GM12878 (cell line): ENCODE results near the gene ATP6V1G2. TPM values are rescaled to one million over a fixed set of nuclear protein-coding genes. Genes with fewer than 3 reads are reported as not detected.

Experiments
- GATAD2B ChIP-seq: fragments of 450-650 bp; conservative IDR thresholded peaks from 2 replicates; pipeline ENCODE4 v1.6.1; 2017; ENCODE audit warnings: low read depth, mild to moderate bottlenecking, moderate library complexity
- HCFC1 ChIP-seq: fragments of 150-350 bp; IDR thresholded peaks from 2 replicates; pipeline ENCODE4 v1.6.1; 2014; ENCODE audit warnings: low read length
- JUNB ChIP-seq: IDR thresholded peaks from 2 replicates; pipeline ENCODE4 v1.6.1; 2016; ENCODE audit warnings: antibody characterized with exemption, mild to moderate bottlenecking
- MYC ChIP-seq: IDR thresholded peaks from 2 replicates; pipeline ENCODE4 v1.6.1; 2011; ENCODE audit warnings: mild to moderate bottlenecking, low read length, moderate library complexity, inconsistent platforms; ENCODE audit not compliant: insufficient read depth, insufficient replicate concordance, insufficient read length, severe bottlenecking
- NFIC ChIP-seq: IDR thresholded peaks from 2 replicates; pipeline ENCODE4 v1.6.1; 2012; ENCODE audit warnings: low read depth, mild to moderate bottlenecking, inconsistent platforms, low read length, moderate library complexity
- PAX8 ChIP-seq: fragments of 450-650 bp; IDR thresholded peaks from 2 replicates; pipeline ENCODE4 v1.6.1; 2017; ENCODE audit warnings: mild to moderate bottlenecking, moderate library complexity
- RB1 ChIP-seq: fragments of 450-650 bp; formaldehyde crosslinking; IDR thresholded peaks from 2 replicates; pipeline ENCODE4 v1.6.1; 2017; ENCODE audit warnings: mild to moderate bottlenecking, borderline replicate concordance
- polyA plus RNA-seq, 11 experiments: library from polyadenylated mRNA; depleted of rRNA in 4 of 11; unstranded in 6 of 11; stranded (reverse) in 5 of 11; fragments of >200 nt; fragmentation: Nextera tagmentation in 4 of 11; fragmentation: Illumina TruSeq in 1 of 11; extraction: Ambion mirVana in 4 of 11; extraction: Trizol in 1 of 11; gene quantifications; 1 replicate in 1 of 11; 2 replicates in 10 of 11; pipeline versions ENCODE4 v1.2.1 to v1.2.3, GENCODE V29; 2011 to 2016; ENCODE audit warnings: inconsistent platforms in 2 of 11, missing spikeins in 2 of 11, low read depth in 1 of 11
- total RNA-seq, 4 experiments: library from RNA; depleted of rRNA in 3 of 4; stranded (reverse); fragments of >200 nt in 3 of 4; fragmentation: Illumina TruSeq in 1 of 4; extraction: Trizol in 1 of 4; gene quantifications; 2 replicates each; pipeline versions ENCODE4 v1.2.1 to v1.2.3, GENCODE V29; 2013 to 2021
- TF ChIP-seq, protein P1 (sequence below): fragments of 450-650 bp; IDR thresholded peaks from 2 replicates; pipeline ENCODE4 v1.6.1; 2017; ENCODE audit warnings: mild to moderate bottlenecking, moderate library complexity
- TF ChIP-seq, protein P2 (sequence below): IDR thresholded peaks from 2 replicates; pipeline ENCODE4 v1.6.1; 2012; ENCODE audit warnings: improper control_type of control experiment, low read depth, low read length; ENCODE audit not compliant: insufficient replicate concordance
- TF ChIP-seq, protein P3 (sequence below): fragments of 150-350 bp; IDR thresholded peaks from 2 replicates; pipeline ENCODE4 v1.6.1; 2014; ENCODE audit warnings: mild to moderate bottlenecking, low read depth, low read length
- TF ChIP-seq, protein P4 (sequence below): fragments of 450-650 bp; IDR thresholded peaks from 2 replicates; pipeline ENCODE4 v1.6.1; 2018; ENCODE audit warnings: mild to moderate bottlenecking, low read depth, moderate library complexity; ENCODE audit not compliant: partially characterized antibody

ATP6V1G2 gene
- total and polyA plus RNA-seq, 10 of the 15 experiments (the other 5 are each of a cell fraction or from before 2014, with no cell fraction given) = 0.45 to 8.9 (median 2.8) TPM

DNA sequence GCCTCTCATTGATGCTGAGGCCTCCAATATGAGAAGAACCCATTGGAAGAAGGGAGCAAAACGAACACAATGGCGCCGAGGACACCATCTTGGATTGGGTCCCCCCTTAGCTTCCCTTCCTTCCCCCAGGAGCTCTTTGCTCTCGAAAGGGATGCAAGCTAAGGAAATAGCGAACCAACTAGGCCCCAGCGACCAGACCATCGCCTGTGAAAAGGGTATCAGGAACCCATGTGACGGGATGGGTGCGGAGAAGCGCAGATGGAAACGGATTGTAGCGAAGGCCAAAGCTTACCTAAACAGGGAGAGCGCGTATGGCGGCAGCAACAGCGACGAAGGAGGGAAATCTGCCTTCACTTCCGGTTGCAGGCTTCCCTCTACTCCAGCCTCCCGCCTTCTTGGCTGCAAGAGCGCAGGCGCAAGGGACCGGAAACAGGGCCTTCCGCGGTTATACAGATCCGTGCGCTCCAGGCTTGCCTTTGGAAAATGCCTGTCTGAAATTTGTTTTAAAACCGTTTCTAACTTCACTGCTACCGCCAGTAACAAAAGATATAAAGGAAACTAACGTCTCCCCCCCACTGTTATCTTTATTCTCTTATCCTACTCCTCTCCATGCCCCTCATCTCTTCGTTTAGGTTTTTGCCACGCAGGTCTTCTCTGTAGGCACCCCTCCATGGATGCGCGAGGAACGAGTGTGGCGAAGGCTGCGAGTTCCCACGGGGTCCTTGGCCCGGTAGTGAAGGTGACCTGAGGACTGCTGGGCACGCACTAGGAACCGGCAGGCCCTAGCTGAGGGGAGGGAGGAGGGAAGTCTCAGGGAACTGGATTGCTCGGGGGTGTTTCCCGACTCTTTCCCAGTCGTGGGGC is 4.5 kb downstream of the ATP6V1G2 start, which contains the start of gene DDX39B (continued):
- TF ChIP-seq, protein P1, sequence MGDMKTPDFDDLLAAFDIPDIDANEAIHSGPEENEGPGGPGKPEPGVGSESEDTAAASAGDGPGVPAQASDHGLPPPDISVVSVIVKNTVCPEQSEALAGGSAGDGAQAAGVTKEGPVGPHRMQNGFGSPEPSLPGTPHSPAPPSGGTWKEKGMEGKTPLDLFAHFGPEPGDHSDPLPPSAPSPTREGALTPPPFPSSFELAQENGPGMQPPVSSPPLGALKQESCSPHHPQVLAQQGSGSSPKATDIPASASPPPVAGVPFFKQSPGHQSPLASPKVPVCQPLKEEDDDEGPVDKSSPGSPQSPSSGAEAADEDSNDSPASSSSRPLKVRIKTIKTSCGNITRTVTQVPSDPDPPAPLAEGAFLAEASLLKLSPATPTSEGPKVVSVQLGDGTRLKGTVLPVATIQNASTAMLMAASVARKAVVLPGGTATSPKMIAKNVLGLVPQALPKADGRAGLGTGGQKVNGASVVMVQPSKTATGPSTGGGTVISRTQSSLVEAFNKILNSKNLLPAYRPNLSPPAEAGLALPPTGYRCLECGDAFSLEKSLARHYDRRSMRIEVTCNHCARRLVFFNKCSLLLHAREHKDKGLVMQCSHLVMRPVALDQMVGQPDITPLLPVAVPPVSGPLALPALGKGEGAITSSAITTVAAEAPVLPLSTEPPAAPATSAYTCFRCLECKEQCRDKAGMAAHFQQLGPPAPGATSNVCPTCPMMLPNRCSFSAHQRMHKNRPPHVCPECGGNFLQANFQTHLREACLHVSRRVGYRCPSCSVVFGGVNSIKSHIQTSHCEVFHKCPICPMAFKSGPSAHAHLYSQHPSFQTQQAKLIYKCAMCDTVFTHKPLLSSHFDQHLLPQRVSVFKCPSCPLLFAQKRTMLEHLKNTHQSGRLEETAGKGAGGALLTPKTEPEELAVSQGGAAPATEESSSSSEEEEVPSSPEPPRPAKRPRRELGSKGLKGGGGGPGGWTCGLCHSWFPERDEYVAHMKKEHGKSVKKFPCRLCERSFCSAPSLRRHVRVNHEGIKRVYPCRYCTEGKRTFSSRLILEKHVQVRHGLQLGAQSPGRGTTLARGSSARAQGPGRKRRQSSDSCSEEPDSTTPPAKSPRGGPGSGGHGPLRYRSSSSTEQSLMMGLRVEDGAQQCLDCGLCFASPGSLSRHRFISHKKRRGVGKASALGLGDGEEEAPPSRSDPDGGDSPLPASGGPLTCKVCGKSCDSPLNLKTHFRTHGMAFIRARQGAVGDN = peak; percentile 88
- 0 out of 2 replicates have a peak, but pooled peaks have one; percentile 46 for TF ChIP-seq HCFC1
- TF ChIP-seq JUNB = no peak
- TF ChIP-seq NFIC = peak; percentile 51; the same call in 1 of the 2 replicates
- TF ChIP-seq, protein P2, sequence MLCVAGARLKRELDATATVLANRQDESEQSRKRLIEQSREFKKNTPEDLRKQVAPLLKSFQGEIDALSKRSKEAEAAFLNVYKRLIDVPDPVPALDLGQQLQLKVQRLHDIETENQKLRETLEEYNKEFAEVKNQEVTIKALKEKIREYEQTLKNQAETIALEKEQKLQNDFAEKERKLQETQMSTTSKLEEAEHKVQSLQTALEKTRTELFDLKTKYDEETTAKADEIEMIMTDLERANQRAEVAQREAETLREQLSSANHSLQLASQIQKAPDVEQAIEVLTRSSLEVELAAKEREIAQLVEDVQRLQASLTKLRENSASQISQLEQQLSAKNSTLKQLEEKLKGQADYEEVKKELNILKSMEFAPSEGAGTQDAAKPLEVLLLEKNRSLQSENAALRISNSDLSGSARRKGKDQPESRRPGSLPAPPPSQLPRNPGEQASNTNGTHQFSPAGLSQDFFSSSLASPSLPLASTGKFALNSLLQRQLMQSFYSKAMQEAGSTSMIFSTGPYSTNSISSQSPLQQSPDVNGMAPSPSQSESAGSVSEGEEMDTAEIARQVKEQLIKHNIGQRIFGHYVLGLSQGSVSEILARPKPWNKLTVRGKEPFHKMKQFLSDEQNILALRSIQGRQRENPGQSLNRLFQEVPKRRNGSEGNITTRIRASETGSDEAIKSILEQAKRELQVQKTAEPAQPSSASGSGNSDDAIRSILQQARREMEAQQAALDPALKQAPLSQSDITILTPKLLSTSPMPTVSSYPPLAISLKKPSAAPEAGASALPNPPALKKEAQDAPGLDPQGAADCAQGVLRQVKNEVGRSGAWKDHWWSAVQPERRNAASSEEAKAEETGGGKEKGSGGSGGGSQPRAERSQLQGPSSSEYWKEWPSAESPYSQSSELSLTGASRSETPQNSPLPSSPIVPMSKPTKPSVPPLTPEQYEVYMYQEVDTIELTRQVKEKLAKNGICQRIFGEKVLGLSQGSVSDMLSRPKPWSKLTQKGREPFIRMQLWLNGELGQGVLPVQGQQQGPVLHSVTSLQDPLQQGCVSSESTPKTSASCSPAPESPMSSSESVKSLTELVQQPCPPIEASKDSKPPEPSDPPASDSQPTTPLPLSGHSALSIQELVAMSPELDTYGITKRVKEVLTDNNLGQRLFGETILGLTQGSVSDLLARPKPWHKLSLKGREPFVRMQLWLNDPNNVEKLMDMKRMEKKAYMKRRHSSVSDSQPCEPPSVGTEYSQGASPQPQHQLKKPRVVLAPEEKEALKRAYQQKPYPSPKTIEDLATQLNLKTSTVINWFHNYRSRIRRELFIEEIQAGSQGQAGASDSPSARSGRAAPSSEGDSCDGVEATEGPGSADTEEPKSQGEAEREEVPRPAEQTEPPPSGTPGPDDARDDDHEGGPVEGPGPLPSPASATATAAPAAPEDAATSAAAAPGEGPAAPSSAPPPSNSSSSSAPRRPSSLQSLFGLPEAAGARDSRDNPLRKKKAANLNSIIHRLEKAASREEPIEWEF = no peak
- TF ChIP-seq MYC = peak; percentile 94
- peak; percentile 88 for TF ChIP-seq GATAD2B
- TF ChIP-seq, protein P3, sequence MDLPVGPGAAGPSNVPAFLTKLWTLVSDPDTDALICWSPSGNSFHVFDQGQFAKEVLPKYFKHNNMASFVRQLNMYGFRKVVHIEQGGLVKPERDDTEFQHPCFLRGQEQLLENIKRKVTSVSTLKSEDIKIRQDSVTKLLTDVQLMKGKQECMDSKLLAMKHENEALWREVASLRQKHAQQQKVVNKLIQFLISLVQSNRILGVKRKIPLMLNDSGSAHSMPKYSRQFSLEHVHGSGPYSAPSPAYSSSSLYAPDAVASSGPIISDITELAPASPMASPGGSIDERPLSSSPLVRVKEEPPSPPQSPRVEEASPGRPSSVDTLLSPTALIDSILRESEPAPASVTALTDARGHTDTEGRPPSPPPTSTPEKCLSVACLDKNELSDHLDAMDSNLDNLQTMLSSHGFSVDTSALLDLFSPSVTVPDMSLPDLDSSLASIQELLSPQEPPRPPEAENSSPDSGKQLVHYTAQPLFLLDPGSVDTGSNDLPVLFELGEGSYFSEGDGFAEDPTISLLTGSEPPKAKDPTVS = no peak
- TF ChIP-seq, protein P4, sequence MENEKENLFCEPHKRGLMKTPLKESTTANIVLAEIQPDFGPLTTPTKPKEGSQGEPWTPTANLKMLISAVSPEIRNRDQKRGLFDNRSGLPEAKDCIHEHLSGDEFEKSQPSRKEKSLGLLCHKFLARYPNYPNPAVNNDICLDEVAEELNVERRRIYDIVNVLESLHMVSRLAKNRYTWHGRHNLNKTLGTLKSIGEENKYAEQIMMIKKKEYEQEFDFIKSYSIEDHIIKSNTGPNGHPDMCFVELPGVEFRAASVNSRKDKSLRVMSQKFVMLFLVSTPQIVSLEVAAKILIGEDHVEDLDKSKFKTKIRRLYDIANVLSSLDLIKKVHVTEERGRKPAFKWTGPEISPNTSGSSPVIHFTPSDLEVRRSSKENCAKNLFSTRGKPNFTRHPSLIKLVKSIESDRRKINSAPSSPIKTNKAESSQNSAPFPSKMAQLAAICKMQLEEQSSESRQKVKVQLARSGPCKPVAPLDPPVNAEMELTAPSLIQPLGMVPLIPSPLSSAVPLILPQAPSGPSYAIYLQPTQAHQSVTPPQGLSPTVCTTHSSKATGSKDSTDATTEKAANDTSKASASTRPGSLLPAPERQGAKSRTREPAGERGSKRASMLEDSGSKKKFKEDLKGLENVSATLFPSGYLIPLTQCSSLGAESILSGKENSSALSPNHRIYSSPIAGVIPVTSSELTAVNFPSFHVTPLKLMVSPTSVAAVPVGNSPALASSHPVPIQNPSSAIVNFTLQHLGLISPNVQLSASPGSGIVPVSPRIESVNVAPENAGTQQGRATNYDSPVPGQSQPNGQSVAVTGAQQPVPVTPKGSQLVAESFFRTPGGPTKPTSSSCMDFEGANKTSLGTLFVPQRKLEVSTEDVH = peak; percentile 93
- TF ChIP-seq PAX8 = peak; percentile 98
- peak; percentile 95; the same call in 1 of the 2 replicates for TF ChIP-seq RB1
